GM23338 (cell line): ENCODE results near the gene ZHX3. TPM values are rescaled to one million over a fixed set of nuclear protein-coding genes. Genes with fewer than 3 reads are reported as not detected.
A peak's percentile ranks its signal among the peaks of the same experiment; 100 is the strongest.

Source experiments
- ATAC-seq: fragments of 200-7000 bp; cut with Tn5 transposase; 3 replicates; pipeline ENCODE4 v1.9.1; 2020
- DNase-seq: peaks from one replicate; pipeline ENCODE4 v3.0.0-alpha.2; 2015; ENCODE audit warnings: low spot score
- H2AFZ ChIP-seq: fragments of 200-600 bp; sonication (generic); 2 replicates; pipeline ENCODE4 v1.8.0; 2016; ENCODE audit warnings: antibody characterized with exemption, mild to moderate bottlenecking, moderate library complexity
- H3F3A ChIP-seq: fragments of 200-600 bp; sonication (generic); replicated peaks from 2 replicates; pipeline ENCODE4 v1.8.0; 2017; ENCODE audit warnings: antibody characterized with exemption, mixed run types, low read depth
- H3K27ac ChIP-seq: fragments of 200-600 bp; sonication (generic); 2 replicates; pipeline ENCODE4 v1.6.1; 2016; ENCODE audit warnings: low read depth
- H3K27me3 ChIP-seq: fragments of 200-600 bp; sonication (generic); 2 replicates; pipeline ENCODE4 v1.8.0; 2016; ENCODE audit warnings: mild to moderate bottlenecking, mixed run types, moderate library complexity; ENCODE audit not compliant: insufficient read depth
- H3K36me3 ChIP-seq: fragments of 200-600 bp; sonication (generic); 2 replicates; pipeline ENCODE4 v1.8.0; 2016; ENCODE audit warnings: mild to moderate bottlenecking; ENCODE audit not compliant: insufficient read depth
- H3K4me1 ChIP-seq: fragments of 200-600 bp; sonication (generic); 2 replicates; pipeline ENCODE4 v1.8.0; 2016; ENCODE audit warnings: mild to moderate bottlenecking, moderate library complexity; ENCODE audit not compliant: insufficient read depth
- H3K4me2 ChIP-seq: fragments of 200-600 bp; sonication (generic); 2 replicates; pipeline ENCODE4 v1.7.1; 2017; ENCODE audit warnings: mixed run types
- H3K4me3 ChIP-seq: fragments of 200-600 bp; sonication (generic); 2 replicates; pipeline ENCODE4 v1.6.1; 2016; ENCODE audit warnings: mixed run types
- H3K79me2 ChIP-seq: fragments of 200-600 bp; sonication (generic); replicated peaks from 2 replicates; pipeline ENCODE4 v1.8.0; 2017; ENCODE audit warnings: mild to moderate bottlenecking; ENCODE audit not compliant: insufficient read depth
- H3K9me2 ChIP-seq: fragments of 200-600 bp; sonication (generic); 2 replicates; pipeline ENCODE4 v1.8.0; 2017; ENCODE audit not compliant: insufficient read depth
- H4K20me1 ChIP-seq: fragments of 200-600 bp; sonication (generic); replicated peaks from 2 replicates; pipeline ENCODE4 v1.8.0; 2017; ENCODE audit warnings: mild to moderate bottlenecking; ENCODE audit not compliant: insufficient read depth
- H3K27ac Mint-ChIP-seq: 2 replicates; pipeline ENCODE4 v1.8.0; 2020; ENCODE audit warnings: inconsistent platforms, mild to moderate bottlenecking, moderate library complexity, mixed read lengths
- H3K27me3 Mint-ChIP-seq: 3 replicates; pipeline ENCODE4 v1.8.0; 2022; ENCODE audit warnings: low read depth, mild to moderate bottlenecking, moderate library complexity, mixed read lengths, inconsistent platforms; ENCODE audit not compliant: insufficient read depth, poor library complexity
- H3K36me3 Mint-ChIP-seq: 3 replicates; pipeline ENCODE4 v1.8.0; 2021; ENCODE audit warnings: low read depth, mild to moderate bottlenecking, inconsistent platforms, moderate library complexity, mixed read lengths
- H3K4me1 Mint-ChIP-seq: 3 replicates; pipeline ENCODE4 v1.8.0; 2020; ENCODE audit warnings: mild to moderate bottlenecking, inconsistent platforms, mixed read lengths
- H3K4me3 Mint-ChIP-seq: 3 replicates; pipeline ENCODE4 v1.8.0; 2021; ENCODE audit warnings: moderate library complexity, mild to moderate bottlenecking, inconsistent platforms, mixed read lengths
- H3K9me3 Mint-ChIP-seq: 3 replicates; pipeline ENCODE4 v1.8.0; 2020; ENCODE audit warnings: moderate library complexity, mild to moderate bottlenecking, inconsistent platforms, mixed read lengths
- CREB1 ChIP-seq: fragments of 250-450 bp; sonication (Bioruptor Pico); IDR thresholded peaks from 2 replicates; pipeline ENCODE4 v1.5.0; 2020; ENCODE audit warnings: low read depth, mild to moderate bottlenecking, moderate library complexity
- CTCF ChIP-seq, 2 experiments: fragments of 200-600 bp in 1 of 2; sonication (generic) in 1 of 2; conservative IDR thresholded peaks; 2 replicates each; pipeline versions ENCODE4 v1.5.1 to v1.6.1; 2016 to 2017; ENCODE audit warnings: antibody characterized with exemption in 2 of 2, low read depth in 2 of 2, mild to moderate bottlenecking in 2 of 2, moderate library complexity in 1 of 2
- ETS1 ChIP-seq: IDR thresholded peaks from 2 replicates; pipeline ENCODE4 v1.6.1; 2016; ENCODE audit warnings: antibody characterized with exemption
- EZH2 ChIP-seq: fragments of 200-600 bp; sonication (generic); IDR thresholded peaks from one replicate; pipeline ENCODE4 v1.8.0; 2017; ENCODE audit warnings: antibody characterized with exemption, mild to moderate bottlenecking, low read depth; ENCODE audit not compliant: unreplicated experiment
- EZH2phosphoT487 ChIP-seq: fragments of 200-600 bp; sonication (generic); IDR thresholded peaks from one replicate; pipeline ENCODE4 v1.8.1; 2018; ENCODE audit warnings: antibody characterized with exemption; ENCODE audit not compliant: unreplicated experiment
- JUNB ChIP-seq: IDR thresholded peaks from one replicate; pipeline ENCODE4 v1.6.1; 2016; ENCODE audit warnings: antibody characterized with exemption; ENCODE audit not compliant: unreplicated experiment
- NANOG ChIP-seq: IDR thresholded peaks from 2 replicates; pipeline ENCODE4 v1.6.1; 2016; ENCODE audit warnings: antibody characterized with exemption, borderline replicate concordance
- POLR2AphosphoS5 ChIP-seq: IDR thresholded peaks from 2 replicates; pipeline ENCODE4 v1.6.1; 2016; ENCODE audit warnings: antibody characterized with exemption, low read depth
- REST ChIP-seq: IDR thresholded peaks from one replicate; pipeline ENCODE4 v1.6.1; 2018; ENCODE audit warnings: antibody characterized with exemption; ENCODE audit not compliant: unreplicated experiment
- STAT1 ChIP-seq: IDR thresholded peaks from one replicate; pipeline ENCODE4 v1.6.1; 2016; ENCODE audit warnings: antibody characterized with exemption; ENCODE audit not compliant: unreplicated experiment
- ZNF114 ChIP-seq: fragments of 250-450 bp; sonication (Bioruptor Pico); IDR thresholded peaks from 2 replicates; pipeline ENCODE4 v1.5.0; 2020; ENCODE audit warnings: mild to moderate bottlenecking, moderate library complexity
- ZNF331 ChIP-seq: fragments of 250-450 bp; sonication (Bioruptor Pico); IDR thresholded peaks from 2 replicates; pipeline ENCODE4 v1.5.0; 2020; ENCODE audit warnings: low read depth, mild to moderate bottlenecking, moderate library complexity
- polyA plus RNA-seq: library from polyadenylated mRNA; unstranded; fragments of >200 nt; fragmentation: Nextera tagmentation; extraction: Ambion mirVana; gene quantifications from 2 replicates; pipeline ENCODE4 v1.2.1, GENCODE V29; 2016
- total RNA-seq: library from RNA; depleted of rRNA; stranded (reverse); fragments of >200 nt; shearing (Covaris generic); gene quantifications from 2 replicates; pipeline ENCODE4 v1.2.3, GENCODE V29; 2014
- TF ChIP-seq, protein P1 (sequence below): fragments of 250-450 bp; sonication (Bioruptor Pico); IDR thresholded peaks from 2 replicates; pipeline ENCODE4 v1.5.0; 2020; ENCODE audit warnings: mild to moderate bottlenecking, moderate library complexity

Gene ZHX3
- total and polyA plus RNA-seq, 2 experiments from 2014 or later = 1.7 to 2.8 TPM

- TF ChIP-seq JUNB = no peak
- TF ChIP-seq EZH2 = no peak
Measured at GRCh38 chr20:41317546-41318270, at the start of gene ZHX3 (continued).

DNA sequence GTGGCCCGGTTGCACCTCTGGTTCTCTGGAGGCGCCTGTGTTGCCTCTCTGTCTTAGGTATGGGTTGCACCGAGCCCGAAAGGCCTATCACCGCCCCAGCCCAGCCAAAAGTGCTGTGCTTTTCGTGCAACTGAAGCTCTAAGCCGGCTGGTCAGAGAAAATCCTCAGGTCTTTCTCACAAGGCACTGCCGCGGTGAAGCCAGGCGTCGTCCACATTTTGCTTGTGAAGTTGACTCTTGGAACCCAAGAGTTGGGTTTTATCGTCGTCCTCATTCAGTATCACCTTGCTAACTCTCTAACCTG is 49.8 kb upstream of the ZHX3 start:
- Histone ChIP-seq H3K27me3 (peaks cover 56% of the 10 kb centered on the region), H3K36me3 (no peaks in the 10 kb centered on the region), H3F3A (peaks cover 7% of the 10 kb centered on the region; the same call in 1 of the 2 replicates), H3K4me3 (peak overlapping the region; percentile 76), H2AFZ (peak overlapping the region; percentile 98), H4K20me1 (no peaks in the 10 kb centered on the region), H3K4me1 (peaks cover 5% of the 10 kb centered on the region; the same call in 1 of the 2 replicates), H3K4me2 (peak overlapping the region; percentile 91), H3K79me2 (no peaks in the 10 kb centered on the region), H3K27ac (no peak overlapping the region), H3K9me2 (no peaks in the 10 kb centered on the region)
- peaks cover 11% of the 10 kb centered on the region for H3K4me1 Mint-ChIP-seq
- H3K4me3 Mint-ChIP-seq = peak overlapping the region; percentile 80
- peaks cover 17% of the 10 kb centered on the region for H3K9me3 Mint-ChIP-seq
- peak; percentile 45 for DNase-seq
- H3K27me3 Mint-ChIP-seq = peaks cover 36% of the 10 kb centered on the region
- peak; percentile 49 for ATAC-seq
- H3K27ac Mint-ChIP-seq = no peak overlapping the region
- TF ChIP-seq POLR2AphosphoS5 (no peak), CREB1 (CRISPR knock-in tag) (no peak), ZNF331 (no peak), NANOG (no peak), ZNF114 (CRISPR knock-in tag) (no peak), CTCF (conservative IDR thresholded peaks at IDR 0.05; ENCODE audit: low read depth in 2 of 2) (no peak), STAT1 (no peak), ETS1 (no peak), JUNB (no peak), EZH2phosphoT487 (no peak), REST (no peak), EZH2 (no peak)
- TF ChIP-seq, protein P1, sequence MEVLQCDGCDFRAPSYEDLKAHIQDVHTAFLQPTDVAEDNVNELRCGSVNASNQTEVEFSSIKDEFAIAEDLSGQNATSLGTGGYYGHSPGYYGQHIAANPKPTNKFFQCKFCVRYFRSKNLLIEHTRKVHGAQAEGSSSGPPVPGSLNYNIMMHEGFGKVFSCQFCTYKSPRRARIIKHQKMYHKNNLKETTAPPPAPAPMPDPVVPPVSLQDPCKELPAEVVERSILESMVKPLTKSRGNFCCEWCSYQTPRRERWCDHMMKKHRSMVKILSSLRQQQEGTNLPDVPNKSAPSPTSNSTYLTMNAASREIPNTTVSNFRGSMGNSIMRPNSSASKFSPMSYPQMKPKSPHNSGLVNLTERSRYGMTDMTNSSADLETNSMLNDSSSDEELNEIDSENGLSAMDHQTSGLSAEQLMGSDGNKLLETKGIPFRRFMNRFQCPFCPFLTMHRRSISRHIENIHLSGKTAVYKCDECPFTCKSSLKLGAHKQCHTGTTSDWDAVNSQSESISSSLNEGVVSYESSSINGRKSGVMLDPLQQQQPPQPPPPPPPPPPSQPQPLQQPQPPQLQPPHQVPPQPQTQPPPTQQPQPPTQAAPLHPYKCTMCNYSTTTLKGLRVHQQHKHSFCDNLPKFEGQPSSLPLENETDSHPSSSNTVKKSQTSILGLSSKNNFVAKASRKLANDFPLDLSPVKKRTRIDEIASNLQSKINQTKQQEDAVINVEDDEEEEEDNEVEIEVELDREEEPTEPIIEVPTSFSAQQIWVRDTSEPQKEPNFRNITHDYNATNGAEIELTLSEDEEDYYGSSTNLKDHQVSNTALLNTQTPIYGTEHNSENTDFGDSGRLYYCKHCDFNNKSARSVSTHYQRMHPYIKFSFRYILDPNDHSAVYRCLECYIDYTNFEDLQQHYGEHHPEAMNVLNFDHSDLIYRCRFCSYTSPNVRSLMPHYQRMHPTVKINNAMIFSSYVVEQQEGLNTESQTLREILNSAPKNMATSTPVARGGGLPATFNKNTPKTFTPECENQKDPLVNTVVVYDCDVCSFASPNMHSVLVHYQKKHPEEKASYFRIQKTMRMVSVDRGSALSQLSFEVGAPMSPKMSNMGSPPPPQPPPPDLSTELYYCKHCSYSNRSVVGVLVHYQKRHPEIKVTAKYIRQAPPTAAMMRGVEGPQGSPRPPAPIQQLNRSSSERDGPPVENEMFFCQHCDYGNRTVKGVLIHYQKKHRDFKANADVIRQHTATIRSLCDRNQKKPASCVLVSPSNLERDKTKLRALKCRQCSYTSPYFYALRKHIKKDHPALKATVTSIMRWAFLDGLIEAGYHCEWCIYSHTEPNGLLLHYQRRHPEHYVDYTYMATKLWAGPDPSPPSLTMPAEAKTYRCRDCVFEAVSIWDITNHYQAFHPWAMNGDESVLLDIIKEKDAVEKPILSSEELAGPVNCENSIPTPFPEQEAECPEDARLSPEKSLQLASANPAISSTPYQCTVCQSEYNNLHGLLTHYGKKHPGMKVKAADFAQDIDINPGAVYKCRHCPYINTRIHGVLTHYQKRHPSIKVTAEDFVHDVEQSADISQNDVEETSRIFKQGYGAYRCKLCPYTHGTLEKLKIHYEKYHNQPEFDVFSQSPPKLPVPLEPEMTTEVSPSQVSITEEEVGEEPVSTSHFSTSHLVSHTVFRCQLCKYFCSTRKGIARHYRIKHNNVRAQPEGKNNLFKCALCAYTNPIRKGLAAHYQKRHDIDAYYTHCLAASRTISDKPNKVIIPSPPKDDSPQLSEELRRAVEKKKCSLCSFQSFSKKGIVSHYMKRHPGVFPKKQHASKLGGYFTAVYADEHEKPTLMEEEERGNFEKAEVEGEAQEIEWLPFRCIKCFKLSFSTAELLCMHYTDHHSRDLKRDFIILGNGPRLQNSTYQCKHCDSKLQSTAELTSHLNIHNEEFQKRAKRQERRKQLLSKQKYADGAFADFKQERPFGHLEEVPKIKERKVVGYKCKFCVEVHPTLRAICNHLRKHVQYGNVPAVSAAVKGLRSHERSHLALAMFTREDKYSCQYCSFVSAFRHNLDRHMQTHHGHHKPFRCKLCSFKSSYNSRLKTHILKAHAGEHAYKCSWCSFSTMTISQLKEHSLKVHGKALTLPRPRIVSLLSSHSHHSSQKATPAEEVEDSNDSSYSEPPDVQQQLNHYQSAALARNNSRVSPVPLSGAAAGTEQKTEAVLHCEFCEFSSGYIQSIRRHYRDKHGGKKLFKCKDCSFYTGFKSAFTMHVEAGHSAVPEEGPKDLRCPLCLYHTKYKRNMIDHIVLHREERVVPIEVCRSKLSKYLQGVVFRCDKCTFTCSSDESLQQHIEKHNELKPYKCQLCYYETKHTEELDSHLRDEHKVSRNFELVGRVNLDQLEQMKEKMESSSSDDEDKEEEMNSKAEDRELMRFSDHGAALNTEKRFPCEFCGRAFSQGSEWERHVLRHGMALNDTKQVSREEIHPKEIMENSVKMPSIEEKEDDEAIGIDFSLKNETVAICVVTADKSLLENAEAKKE = no peak
- peaks cover 11% of the 10 kb centered on the region for H3K36me3 Mint-ChIP-seq
